GM15510 (cell line): Measurements from ENCODE around the gene GCLC.

Source experiments
- POLR2A ChIP-seq: IDR thresholded peaks from 3 replicates; pipeline ENCODE4 v1.6.1; 2011; ENCODE audit warnings: borderline replicate concordance; ENCODE audit not compliant: insufficient read length; ENCODE audit errors: extremely low read depth

Gene GCLC

DNA sequence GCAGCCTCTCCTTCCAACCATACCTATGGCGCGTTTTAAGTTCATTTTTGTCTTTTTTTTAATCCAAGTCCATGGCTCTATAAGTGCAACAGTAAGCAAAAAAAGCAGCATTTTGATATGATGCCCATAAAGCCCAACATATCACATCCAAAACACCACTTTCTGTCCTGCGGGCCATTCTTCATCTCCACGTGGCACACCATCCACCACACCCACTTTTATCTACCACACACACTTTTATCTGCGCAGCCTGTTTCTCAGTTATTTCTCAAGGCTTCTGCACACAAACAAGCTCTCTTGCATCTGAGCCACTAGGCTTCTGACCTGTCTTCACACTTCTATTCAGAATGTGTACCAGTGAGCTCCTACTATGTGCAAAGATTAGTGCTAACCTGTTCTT is 5.3 kb downstream of the GCLC start:
- no peak for TF ChIP-seq POLR2A

DNA sequence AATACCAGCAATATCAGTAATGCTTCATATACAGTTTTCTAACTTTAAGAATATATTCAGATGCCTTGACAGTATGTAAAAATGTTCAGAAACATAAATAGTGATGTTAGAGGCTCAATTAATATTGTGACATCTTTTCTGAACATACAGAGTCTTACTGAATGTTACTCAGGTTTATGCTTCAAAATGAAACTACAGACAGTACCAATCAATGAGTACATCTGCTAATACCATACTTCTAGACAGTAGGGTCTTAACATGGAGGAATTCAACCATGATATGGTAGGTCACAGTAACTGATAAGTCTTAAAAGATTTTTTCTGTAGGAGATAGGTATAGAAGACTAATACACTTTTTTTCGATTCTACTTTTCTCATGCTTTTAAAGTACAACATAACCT is 8.3 kb downstream of the GCLC start:
- no peak for TF ChIP-seq POLR2A

DNA sequence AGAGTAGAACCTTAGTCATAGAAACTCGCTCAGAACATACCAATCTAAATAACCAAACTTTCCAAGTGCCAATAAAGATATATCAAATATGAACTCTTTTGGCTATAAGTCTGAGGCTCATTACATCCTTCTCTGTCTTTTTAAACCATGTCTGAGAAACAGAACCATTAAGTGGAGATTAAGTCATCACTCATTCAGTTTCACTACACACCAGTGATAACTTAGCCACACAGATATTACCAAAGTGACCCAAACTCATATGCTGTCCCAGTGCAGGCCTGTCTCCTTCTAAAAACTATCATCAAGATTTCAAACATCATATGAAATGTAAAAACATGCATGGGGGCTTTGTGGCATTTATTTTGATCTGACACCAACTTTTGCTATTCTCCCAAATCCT is 12.0 kb downstream of the GCLC start:
- TF ChIP-seq POLR2A: no peak

DNA sequence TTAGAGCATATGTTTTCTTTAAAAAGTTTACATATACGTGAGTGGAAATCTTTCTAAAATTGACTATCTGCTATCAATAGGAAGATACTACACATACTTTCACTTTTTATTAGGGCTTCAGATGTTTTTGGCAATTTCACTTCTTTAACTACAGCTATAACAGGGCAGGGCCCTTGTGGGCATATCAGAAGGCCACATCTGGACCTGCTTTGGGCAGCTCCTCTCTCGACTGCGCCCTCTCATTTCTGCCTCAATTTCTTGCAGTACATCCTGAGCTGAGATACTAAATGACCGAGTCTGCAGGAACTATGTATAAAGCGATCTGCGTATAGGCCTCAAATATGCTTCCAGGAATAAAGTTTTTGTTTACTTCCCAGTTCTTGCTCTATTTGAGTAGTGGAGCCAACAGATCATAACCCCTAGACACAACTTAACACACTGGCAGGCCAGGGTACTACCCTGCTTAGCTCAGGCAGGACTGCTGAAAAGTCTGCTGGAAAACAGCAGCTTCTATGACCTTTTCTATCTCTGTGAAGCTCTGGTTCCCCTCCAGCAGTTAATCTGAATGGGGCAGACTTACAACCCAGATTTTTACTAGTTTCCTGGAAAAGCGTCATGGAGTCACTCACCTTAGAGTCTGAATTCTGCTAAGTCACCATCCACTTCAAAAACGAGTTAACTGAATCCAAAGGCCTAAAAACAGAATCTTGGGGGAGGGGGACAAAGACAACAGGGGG is 12.7 kb downstream of the GCLC start:
- TF ChIP-seq POLR2A: no peak

DNA sequence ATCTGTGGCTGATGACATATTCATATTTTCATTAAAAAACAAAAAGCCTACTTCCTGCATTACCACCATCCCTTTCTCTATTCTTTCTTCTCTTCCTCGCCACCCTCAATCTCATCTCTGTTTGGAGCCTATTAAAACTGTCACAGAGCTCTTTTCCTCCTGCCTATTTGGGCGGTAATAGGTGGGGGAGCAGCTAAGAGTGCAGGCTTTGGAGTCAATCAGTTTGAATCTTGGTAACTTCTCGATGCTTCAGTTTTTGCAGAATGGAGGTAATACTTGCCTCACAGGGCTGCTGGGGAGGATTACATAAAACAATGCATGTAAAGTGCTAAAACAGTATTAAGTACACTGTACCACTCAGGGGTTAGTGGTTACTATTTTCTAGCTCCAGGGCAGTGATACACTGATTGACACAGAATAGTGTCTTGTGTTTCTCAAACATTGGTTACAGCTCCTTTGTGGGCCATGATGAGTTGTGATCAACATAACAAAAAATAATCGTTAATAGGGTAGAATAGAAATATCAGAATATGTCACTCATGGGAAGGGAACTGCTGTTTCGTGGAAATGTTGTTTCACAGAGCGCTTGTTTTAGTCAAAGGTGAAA is 14.0 kb downstream of the GCLC start:
- TF ChIP-seq POLR2A: no peak

DNA sequence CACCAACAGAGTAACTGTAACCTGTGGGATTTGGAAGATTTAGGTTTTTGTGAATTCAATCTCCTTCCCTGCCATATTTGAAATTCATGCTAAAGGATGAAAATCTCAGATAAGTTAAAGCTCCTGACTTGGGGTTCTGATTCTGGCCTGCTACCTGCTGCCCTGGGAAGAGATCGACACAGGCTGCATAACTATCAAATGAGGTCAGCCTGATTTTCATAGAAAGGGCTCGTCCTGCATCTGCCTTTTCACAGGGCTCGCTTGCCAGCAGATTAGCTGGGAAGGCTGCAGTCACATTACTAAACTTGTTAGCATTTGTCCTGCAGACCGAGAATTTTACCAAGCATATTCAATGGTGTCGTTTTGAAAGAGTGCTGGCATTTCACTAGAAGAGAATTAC is 14.6 kb downstream of the GCLC start:
- no peak for TF ChIP-seq POLR2A

DNA sequence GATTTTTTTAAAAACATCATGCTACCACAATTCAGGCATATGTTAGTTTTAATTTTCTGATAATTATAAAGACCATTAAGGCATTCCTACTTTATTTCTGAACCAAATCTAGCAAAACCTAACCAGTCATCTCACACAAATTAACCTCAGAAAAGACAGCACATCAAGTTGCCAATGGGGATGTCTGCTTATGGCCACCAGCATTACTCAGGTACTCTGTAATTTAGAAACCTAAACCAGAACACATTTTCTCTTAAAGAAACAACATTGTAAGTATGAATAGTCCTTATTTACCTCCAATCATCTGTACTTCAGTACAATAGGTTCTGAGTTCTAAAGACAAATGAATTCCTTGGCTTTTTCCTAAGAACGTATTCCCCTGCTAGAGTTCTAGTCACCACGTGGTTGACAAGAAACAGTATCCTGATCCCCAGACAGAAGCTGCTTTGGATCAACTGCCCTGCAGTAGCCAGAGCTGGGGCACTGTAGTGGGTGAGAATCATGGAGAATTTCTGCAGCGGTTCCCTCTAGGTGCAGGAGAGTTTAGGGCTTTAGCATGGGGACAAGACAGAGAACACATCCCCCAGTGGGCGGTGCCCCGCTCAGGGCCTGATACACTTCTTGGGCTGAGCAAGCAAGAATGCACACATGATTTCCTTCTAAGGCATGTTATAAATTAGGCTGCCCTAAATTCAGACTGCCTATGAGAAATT is 15.4 kb downstream of the GCLC start:
- TF ChIP-seq POLR2A: no peak

DNA sequence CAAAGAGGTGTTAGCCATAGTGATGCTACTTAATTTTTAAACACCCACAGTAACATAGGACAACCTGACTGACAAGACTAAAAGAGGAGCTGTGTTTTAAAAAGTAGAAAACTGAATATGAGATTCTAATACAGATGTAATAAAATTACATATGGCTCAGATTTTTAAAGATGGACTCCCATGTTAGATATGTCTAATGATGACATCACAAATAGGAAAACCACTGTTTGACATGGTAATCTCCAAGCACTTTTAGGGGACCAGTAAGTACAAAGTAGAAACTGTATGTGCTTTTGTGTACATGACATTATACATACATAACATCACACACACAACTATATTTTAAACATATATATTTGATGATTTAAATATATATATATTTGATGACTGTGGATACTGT is 16.8 kb downstream of the GCLC start:
- no peak for TF ChIP-seq POLR2A

DNA sequence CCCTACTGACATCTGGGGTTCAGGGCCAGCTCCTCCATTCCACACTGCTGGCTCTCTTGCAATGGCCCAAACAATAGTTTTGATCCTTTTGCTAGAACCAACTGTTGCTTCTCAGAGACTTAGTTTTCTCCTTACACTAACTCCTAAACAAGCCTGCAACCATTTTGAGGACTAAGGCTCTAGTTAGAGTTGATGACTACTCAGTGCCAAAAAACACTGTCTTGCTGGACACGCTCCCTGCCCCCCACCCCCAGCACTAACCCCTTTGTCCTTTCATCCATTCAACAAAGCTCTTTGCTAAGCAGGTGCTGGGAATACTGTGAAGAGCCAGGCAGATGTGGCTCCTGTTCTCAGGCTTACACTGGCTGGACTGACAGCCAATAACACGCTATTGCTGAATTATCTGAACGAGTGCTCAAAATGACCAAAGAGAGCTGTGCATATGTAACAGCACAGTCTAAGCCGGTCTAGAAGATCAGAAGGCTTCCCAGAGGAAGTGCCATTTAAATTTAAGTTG is 17.6 kb downstream of the GCLC start:
- no peak for TF ChIP-seq POLR2A

DNA sequence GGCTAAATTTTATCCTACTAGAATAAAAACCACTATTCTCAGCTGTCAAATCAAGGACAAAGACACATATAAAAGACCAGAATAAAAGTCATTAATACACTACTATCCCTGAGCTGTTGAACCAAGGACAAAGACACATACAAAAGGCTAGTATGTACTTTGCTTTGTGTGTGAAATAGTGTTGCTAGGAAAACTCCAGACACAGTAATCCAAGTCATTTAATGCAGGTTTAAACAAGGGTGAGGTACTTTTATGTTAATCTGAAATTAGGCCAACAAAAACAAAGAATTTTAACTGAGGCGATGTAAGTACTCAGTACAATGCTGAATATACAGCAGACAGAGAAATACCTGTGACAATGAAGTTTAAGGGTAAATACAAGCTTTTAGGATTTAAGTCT is 18.9 kb downstream of the GCLC start:
- no peak for TF ChIP-seq POLR2A

DNA sequence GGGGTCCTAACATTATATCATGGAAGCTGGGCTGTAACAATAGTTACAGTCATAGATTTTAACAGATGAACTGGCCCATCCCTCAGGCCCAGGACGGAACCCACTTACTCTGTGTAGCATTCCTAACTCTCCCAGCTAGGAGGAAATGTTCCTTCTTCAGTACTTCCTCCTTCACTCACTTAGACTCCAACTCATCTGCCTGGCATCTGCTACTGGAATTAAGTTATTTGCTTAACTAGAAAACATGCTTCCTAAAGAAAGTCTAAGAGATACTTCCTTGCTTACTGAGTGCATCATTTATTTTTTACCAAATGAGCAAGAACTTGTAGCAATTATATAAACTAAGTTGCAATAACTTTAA is 20.5 kb downstream of the GCLC start:
- no peak for TF ChIP-seq POLR2A

DNA sequence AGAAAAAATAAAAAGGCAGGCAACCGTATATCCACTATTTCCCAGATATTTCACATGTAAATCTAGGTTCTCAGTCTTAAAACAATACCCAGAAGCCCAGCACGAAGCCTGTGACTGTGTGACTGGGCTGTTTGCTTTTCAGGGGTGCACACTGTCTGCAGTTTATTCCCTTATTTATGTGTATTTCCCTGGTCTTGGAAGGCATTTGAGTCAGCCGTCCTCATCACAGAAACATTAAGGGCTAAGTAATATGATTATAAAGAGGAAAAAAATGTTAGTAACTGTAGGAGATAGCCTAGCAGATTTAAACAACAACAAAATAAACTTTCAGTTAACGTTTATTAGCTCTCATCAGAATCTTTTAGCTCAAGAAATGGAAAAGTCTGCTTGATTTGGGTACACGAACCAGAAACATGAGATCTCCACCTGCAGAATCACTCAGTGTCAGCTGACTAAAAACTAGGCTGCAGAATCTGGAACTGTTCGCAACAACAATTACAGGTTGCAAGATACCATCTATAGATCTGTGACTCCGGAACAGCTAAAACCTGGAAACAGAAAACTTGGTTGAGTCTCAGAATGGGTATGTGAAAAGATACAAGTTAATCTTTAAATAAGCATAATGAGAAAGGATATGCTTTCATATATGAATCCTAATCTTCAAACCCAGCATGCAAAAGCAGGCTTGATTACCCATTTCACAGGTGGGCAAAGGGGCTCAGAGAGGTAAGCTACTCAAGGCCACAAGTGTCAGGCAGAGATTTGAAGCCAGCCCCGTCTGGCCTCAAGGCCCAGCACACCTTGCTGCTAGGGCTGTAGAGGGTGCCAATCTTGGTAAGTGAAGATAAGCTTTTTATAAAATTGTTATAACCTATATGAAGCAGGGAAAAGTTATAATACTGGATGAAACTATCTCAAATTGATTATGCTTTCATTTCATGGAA is 21.1 kb downstream of the GCLC start:
- TF ChIP-seq POLR2A: no peak

DNA sequence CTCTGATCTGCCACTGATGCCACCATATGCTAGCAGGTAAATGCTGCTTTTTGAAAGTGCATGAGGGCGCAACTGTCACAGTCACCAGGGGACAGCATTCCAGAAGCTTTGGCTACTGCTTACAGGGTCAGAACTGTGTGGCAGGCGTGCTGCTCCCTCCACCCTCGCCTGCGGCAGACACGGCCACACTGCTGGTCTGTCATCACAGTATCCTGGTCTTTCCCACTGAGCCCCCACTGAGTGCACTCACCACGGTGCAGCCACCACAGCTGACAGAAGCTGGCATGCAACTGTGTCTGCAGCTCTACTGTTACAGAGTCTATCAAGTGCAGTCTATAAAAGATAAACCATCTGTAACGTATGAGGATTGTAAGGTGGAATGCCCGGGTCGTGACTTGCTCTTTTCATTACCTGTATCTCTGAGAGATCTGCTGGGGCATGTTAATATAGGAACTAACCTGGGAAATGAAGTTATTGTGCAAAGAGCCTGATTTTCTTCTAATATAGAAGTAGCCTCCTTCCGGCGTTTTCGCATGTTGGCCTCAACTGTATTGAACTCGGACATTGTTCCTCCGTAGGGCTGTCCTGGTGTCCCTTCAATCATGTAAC is 24.5 kb downstream of the GCLC start:
- TF ChIP-seq POLR2A: no peak

DNA sequence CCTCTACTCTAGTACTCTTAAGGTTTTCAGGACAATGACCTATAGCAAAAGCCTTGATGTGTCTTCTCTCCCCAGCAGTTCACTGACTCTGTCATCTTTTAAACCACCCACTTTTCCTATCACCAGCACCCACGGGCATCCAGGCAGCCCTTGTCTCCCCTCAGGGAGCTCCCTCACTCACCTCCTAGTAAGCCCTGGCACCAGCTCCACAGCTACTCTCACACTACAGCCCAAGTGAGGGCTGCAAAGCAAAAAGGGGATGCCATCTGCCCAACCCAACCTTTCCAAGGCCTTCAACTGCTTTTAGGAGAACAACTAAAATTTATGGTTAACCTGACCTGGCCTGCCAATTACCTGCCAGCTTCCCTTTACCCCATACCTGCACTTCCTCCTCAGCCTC is 26.0 kb downstream of the GCLC start:
- TF ChIP-seq POLR2A: no peak
